B cell (primary cell): ENCODE measurements around the gene PAPSS1.

Experiments
- EZH2 ChIP-seq: IDR thresholded peaks from 2 replicates; pipeline ENCODE4 v1.6.1; 2012; ENCODE audit warnings: borderline replicate concordance, low read depth, mild to moderate bottlenecking, moderate library complexity, low read length; ENCODE audit not compliant: insufficient read depth, poor library complexity, severe bottlenecking
- TF ChIP-seq, protein P1 (sequence below): fragments of 200-600 bp; IDR thresholded peaks from one replicate; pipeline ENCODE4 v1.8.0; 2022; ENCODE audit warnings: antibody characterized with exemption, mild to moderate bottlenecking

DNA sequence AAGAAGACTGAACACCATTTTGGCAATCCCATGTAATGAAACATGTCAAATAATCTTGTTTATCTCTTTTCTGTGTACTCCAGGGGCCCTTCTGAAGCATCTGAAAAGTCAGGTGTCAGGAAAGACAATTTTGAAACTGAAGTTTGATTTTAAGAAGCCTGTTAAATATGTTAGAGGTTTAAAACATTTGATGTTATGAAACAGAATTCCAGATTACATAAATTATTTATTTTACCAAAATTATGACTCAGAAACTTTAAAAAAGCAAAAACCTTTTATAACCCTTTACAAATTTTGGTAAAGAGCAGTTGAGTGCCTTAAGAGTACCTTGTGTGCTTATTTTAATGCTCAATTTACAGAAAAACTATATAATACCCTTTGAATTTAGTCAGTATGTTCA, 130.8 kb downstream of the PAPSS1 start:
- TF ChIP-seq, protein P1, sequence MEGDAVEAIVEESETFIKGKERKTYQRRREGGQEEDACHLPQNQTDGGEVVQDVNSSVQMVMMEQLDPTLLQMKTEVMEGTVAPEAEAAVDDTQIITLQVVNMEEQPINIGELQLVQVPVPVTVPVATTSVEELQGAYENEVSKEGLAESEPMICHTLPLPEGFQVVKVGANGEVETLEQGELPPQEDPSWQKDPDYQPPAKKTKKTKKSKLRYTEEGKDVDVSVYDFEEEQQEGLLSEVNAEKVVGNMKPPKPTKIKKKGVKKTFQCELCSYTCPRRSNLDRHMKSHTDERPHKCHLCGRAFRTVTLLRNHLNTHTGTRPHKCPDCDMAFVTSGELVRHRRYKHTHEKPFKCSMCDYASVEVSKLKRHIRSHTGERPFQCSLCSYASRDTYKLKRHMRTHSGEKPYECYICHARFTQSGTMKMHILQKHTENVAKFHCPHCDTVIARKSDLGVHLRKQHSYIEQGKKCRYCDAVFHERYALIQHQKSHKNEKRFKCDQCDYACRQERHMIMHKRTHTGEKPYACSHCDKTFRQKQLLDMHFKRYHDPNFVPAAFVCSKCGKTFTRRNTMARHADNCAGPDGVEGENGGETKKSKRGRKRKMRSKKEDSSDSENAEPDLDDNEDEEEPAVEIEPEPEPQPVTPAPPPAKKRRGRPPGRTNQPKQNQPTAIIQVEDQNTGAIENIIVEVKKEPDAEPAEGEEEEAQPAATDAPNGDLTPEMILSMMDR, result no peak
- no peak for TF ChIP-seq EZH2
